ENCODE results near the gene IL13RA1.

- TF ChIP-seq, protein P1, sequence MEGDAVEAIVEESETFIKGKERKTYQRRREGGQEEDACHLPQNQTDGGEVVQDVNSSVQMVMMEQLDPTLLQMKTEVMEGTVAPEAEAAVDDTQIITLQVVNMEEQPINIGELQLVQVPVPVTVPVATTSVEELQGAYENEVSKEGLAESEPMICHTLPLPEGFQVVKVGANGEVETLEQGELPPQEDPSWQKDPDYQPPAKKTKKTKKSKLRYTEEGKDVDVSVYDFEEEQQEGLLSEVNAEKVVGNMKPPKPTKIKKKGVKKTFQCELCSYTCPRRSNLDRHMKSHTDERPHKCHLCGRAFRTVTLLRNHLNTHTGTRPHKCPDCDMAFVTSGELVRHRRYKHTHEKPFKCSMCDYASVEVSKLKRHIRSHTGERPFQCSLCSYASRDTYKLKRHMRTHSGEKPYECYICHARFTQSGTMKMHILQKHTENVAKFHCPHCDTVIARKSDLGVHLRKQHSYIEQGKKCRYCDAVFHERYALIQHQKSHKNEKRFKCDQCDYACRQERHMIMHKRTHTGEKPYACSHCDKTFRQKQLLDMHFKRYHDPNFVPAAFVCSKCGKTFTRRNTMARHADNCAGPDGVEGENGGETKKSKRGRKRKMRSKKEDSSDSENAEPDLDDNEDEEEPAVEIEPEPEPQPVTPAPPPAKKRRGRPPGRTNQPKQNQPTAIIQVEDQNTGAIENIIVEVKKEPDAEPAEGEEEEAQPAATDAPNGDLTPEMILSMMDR (conservative IDR thresholded peaks at IDR 0.05; ENCODE audit: low read depth, low read length): peak; percentile 42; the same call in 1 of the 2 replicates
- TF ChIP-seq EZH2 (IDR thresholded peaks at IDR 0.05; ENCODE audit: borderline replicate concordance, low read depth, low read length, poor library complexity, severe bottlenecking): no peak
Measured at GRCh38 chrX:118761939-118762707, 34.7 kb downstream of the IL13RA1 start.
